GM21737 (cell line): ENCODE data around the gene ELOB.

Experiments
- ATAC-seq: cut with Tn5 transposase; IDR thresholded peaks from one replicate; pipeline ENCODE4 v1.9.1; 2021; ENCODE audit warnings: mild to moderate bottlenecking, moderate library complexity; ENCODE audit not compliant: unreplicated experiment

ELOB gene

DNA sequence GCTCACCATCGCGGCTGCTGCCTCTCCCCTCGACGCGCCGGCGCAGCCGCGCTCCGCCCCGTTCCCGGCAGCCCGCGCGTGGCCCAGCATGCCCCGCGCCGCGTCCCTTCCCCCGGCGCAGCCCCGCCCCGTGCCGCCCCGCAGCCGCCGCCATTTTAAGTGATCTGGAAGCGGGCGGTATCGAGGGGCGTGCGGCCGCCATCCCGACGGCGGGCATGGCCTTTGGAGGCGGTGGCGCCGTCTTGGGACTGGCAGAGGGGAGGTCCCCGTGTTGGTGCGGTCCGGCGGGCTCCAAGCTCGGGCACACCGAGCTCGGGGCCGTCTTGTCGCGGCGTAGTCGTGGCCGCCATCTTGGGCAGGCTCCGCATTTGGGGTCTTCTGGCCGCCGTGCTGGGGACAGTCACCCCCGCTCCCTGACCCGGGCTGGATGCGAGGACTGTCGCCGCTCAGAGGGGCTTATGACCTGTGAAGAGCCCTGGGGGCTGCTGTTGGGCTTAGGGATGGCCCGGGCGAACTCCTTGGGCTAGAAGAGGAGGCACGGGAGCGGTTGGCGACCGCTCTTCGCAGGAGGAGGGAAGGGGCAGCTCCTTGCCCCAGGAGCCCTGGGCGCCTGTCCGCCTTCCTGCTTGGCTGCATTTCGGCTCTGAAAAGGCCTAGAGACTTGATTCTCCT is at the start of gene ELOB:
ELOB (minus strand) TSS at position 50 of the 672 bp plus-strand sequence; CDS start at position 9, 41 bp downstream.
- peak; percentile 75 for ATAC-seq

DNA sequence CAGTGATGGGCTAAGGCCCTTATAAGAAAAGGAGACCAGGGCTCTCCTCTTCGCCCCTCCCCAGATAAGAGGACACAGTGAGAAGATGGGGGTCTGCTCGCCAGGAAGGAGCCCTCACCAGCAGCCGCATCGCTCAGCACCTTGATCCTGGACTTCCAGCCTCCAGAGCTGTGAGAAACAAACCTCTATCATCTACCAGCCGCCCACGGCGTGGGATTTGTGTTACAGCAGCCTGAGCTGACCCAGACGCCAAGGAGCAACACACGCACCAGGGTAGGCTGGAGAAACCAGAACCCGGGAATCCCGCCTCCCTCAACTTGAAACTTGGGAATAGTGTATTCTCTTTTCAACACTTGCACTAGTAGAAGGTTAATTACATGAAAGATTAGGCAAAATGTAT is 48.8 kb upstream of the ELOB start:
- ATAC-seq, result no peak

DNA sequence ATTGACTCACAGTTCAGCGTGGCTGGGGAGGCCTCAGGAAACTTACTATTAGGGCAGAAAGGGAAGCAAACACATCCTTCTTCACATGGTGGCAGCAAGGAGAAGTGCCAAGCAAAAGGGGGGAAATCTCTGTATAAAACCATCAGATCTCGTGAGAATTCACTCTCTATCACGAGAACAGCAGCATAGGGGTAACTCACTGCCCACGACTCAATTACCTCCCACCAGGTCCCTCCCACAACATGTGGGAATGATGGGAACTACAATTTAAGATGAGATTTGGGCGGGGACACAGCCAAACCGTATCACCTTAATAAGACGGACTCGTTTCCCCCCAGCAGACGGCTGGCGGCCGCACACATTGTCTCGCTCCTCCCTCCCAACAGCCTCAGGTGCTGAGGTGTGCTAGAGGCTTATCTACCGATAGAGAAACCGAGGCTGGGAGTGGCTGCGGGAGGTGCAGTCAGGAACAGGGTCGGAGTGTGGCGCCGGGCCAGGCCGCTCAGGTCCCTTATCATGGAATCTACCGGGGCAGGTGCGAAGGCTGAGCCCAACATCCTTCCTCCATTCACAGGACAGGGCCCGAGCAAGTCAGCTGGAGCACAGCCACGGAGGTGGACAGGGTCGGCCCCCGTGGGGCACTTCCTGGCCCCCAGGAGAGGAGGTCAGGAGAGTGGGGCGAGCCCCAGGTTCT is 48.1 kb upstream of the ELOB start:
- ATAC-seq, result no peak

DNA sequence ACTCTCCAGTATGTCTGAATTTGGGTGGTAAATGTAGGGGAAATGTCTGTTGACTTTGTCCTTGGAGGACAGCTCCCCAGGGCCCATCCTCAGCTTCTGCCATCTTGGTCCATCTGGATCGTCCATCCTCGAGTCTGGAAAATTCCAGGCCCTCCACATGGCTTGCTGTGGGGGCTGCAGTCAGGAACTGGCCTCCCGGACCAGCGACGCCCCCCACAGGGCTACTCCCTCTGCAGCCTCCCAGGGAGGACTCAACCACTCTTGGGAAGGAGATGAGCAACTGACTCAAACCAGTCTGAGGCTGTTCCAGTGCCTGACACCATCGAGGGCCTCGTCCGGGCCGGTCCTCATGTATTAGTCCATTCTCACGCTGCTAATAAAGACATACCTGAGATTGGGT is 47.5 kb upstream of the ELOB start:
- ATAC-seq, result no peak

DNA sequence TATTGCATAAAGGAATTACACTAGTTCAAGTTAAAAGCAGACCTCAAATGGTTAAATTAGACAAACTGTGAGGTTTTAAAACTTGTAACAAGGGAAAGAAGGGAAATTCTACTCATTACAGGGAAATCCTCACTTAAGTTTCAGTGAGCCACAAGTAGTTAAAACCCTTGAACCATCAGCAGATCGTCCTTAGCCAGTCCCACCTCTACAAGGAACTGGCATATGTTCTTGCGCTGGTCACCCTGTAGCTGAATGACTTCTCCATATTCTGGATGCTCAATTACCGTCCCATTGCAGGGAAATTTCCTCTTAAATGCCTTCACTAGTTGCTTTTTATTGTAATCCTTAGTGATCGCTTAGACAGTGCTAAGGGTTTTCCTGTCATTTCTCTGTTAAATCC is 45.4 kb upstream of the ELOB start:
- no peak for ATAC-seq

DNA sequence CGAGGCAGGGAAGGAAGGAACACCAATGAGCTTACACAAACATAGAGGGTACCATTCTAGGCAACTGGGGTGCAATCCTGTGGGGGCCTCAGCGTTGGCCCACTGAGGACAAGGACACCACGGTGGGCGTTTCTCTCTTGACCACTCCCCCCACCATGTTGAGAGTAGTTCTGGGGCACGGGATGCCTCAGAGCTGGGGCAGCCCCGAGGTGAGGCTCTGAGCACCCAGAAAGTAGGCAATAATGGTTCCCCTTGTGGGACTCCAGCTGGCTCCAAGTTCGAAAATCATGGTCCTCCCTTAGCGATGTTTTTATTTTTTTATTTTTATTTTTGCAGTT is 45.0 kb upstream of the ELOB start:
- ATAC-seq, result no peak

DNA sequence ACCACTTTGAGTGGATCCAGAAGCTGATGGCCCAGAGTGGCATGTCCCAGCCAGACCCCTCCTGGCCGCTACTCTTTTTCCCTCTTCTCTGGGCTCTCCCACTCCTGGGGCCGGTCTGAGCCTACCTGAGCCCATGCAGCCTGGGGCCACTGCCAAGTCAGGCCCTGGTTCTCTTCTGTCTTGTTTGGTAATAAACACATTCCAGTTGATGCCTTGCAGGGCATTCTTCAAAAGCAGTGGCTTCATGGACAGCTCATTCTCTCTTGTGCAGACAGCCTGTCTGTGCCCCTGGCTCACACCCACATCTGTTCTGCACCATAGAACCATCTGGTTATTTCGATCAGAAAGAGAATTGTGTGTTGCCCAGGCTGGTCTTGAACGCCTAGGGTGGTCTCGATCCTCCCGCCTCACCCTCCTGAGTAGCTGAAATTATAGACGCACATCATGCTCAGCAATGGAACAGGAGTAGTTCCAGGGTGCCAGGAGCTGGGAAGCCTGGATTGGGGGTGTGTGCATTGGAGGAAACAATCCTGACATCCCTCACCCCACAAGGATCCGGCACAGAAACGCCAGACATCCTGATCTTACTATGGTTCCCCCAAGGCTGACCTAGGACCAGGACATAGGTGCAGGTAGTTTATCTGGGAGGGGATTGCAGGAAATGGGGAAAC is 44.5 kb upstream of the ELOB start:
- no peak for ATAC-seq

DNA sequence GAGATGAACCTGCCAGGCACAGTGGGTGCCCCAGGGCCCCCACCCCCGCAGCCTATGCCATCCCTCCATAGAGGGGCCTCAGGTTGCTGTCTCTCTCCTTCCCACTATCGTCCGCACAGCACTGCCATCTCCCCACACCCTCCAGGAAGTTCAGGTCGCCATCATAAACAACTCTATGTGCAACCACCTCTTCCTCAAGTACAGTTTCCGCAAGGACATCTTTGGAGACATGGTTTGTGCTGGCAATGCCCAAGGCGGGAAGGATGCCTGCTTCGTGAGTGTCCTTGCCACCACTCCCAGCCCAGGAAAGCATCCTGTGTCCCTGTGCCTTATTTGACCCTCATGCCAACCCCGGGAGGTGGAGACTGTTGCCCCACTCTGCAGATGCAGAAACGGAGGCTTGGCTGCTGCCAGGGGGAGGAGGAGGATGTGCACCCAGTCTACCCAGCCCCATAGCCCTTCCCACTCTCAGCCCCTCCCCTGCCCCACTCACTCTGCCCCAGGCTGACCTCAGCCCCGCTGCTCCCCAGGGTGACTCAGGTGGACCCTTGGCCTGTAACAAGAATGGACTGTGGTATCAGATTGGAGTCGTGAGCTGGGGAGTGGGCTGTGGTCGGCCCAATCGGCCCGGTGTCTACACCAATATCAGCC is 43.9 kb upstream of the ELOB start:
- ATAC-seq, result no peak

DNA sequence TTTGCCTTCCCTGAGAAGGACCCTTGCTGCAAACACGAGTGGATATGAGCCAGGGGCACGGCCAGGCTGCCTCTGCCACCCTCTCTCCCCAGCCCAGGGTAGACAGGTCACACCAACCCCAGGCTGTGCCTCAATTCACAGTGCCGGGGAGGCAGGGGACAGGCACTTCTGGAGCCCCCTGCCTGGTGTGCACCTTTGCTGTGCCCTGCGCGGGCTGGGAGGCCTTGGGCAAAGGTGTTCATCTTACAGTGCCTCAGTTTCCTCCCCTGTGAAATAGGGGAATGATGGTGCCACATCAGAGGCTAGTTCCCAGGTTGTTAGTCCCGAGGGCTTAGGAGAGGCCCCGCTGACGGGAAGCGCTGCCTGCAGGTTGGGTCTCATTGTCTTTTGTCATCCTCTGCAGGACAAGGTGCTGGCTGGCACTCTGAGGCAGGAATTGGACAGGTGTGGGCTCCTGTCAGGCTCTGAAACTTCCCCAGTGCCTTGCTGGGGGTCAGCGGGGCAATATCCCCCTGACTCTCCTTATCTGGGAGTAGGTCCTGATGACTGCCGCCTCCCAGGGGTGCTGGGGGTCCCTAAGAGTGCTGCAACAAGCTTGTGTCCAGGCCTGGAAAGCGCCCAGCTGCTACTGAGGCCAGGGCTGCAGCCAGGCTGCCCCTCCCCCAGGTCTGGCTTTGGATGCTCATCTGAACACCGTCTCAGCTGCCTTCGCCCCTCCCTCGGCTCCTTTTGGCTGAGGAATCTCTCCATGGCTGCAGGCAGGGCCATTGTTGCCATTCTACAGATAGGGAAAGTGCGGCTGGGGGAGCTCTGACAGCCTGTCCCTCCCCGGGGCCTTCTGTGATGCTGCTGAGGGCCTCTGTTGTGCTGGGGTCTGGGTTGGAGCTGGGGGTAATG is 43.1 kb upstream of the ELOB start:
- no peak for ATAC-seq

DNA sequence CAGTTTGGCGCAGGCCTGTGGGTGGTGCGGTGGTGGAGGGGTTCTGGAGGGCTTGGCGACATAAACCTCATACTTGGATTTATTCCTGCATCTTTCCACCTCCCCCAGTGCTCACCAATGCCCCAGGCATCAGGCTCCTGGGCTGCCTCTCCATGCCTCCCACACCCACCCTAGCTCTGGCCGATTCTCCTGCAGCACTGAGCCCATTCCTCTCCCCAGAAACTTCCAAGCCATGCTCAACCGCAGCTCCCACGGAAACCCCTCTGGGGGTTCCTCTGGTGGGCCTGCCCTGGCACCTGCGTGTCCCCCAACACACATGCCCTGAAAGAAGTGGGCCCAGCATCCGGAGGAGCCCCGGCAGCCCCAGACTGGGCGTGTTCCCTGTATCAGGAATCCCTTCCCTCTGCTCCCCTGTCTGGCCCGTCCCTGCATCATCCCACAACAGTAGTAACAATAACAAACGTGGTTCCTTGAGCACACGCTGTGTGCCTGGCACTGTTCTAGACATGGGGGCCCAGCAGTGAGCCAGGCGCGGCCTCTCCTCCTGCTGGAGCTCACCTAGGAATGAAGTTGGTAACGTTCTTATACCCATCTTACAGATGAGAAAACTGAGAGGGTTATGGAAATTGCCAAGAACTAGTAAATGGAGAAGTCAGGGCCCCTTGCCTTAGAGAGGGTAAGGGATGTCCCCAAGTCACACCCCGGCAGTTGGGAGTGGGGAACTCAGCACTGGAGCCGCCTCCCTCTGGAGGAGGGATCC is 42.3 kb upstream of the ELOB start:
- ATAC-seq, result no peak

DNA sequence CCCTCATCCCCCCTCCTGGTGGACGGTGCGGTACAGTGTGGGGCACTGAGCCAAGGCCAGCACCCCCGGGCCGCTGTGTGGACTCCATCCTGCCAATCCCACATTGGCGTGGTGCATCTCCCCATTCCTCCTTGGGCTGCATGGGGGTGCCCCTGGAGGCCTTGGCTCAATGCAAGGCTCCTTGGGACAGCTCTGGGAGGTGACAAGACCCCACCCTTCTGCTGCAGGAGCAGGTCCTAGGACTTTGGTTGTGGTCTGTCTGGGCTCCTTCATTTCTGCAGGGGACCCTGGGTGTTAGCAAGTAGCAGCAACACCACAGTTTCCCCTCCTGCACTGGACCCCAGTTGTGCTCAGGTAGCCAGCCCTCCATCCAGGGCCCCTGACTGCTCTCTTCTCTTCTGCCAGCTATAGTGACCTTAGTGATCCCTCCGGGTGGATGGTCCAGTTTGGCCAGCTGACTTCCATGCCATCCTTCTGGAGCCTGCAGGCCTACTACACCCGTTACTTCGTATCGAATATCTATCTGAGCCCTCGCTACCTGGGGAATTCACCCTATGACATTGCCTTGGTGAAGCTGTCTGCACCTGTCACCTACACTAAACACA is 41.3 kb upstream of the ELOB start:
- ATAC-seq, result no peak

DNA sequence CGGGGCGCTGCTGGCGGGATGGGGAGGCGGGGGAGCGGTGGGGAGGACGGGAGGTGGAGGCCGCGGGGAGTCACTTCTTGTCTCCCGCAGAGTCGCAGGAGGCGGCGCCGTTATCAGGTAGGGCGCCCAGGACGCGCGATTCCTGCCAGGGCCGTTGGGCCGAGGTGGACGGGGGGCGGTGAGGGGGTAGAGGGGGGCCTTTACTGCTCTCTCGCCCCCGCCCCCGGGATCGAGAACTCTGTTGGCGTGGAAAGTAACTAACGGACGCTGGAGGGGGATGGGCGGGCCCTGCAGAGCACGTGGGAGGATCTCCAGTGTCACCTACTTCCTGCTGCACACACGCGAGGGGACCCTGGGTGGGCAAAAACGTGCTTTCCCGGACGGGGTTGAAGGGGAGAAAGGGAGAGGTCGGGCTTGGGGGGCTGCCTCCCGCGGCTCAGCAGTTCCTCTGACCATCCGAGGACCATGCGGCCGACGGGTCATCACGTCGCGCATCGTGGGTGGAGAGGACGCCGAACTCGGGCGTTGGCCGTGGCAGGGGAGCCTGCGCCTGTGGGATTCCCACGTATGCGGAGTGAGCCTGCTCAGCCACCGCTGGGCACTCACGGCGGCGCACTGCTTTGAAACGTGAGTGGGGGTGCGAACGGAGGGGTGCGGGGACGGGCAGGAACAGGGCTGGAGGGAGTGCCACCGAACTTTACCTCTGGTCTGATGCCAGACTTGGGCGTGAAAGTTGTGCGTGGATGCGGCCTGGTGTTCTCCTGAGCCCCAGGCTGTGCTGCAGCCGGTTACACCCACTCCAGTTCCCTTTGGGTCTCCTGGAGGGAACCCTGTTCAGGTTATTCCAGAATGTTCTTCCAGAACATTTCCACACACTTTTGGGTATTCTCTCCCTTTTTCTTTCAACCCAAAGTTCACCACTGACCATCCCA is 40.5 kb upstream of the ELOB start:
- no peak for ATAC-seq

DNA sequence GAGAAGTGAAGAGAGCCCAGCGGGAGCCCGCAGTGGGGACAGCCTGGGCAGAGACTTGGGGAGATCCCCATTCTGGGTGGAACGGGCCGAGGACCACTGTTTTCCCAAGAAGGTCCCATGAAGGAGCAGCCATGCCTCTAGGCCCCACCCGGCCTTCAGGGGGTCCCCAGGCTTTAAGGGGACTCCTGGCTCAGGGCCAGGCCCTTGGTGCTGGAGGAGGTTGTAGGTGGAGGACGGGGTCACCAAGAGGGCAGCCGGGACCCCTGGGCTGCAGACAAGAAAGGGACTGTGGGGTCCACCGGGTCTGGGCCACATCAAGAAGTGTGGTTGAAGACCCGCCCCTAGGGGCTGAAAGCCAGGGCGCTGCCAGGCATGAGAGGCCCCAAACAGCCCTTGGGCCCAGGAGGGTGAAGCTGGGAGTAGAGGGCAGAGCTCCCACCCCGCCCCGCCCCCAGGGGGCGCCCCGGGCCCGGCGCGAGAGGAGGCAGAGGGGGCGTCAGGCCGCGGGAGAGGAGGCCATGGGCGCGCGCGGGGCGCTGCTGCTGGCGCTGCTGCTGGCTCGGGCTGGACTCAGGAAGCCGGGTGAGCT is 39.8 kb upstream of the ELOB start, which contains the start of gene PRSS21:
PRSS21 (plus strand) TSS at position 487 of the 589 bp plus-strand sequence; CDS start at position 519, 32 bp downstream.
- no peak for ATAC-seq

DNA sequence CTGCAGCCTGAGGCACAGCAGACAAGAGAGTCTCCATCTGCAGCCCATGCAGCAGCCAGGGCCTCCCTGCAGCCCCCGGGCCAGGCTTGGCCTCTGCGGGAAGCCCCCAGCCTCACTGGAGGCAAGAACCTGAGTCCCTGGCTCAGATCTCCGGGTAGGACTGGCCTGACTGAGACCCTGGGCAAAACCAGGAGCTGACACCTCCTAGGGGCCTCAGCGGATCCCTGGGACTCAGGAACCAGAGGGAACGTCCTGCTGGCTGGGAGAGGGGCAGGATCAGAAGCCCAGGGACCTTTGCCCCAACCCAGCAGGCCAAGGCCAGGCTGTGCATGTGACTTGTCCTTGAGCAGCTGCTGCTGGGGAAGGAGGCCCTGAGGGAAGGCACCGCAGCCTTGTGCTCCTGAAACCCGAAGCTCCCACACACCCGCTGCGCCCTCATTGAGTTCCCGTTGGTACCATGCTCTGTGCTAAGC is 38.3 kb upstream of the ELOB start:
- ATAC-seq, result no peak

DNA sequence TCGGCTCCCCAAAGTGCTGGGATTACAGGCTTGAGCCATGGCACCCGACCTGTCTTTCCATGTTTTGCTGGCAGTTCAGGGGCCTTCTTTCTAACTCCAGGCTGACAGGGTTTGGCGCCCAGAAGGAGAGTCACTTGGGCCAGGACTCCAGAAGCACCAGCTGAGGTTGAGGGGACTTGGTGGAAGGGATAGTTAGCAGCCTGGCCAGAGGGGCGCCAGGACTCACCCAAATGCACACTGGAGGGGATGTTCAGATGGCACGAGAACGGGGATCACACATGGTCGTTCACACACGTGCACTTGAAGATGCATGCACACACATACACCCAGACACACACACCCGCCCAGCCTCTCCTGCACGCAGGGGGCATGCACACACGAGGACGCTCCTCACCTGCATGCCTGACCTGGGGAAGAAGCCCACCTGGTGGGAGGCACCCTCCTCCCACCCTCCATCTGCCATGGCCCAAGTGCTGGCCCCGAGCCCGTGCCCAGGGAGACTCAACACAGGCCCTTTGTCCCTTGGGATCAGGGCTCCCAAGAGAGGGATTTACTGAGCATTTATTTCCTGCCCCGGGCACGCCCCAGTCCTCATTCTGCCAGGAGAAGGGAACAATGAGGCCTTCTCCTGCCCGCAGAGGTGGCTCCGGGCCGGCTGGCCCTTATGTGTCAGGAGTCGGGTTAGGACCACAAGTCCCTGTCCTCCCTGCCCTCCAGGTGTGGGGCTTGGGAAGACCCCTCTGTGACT is 37.6 kb upstream of the ELOB start:
- no peak for ATAC-seq

DNA sequence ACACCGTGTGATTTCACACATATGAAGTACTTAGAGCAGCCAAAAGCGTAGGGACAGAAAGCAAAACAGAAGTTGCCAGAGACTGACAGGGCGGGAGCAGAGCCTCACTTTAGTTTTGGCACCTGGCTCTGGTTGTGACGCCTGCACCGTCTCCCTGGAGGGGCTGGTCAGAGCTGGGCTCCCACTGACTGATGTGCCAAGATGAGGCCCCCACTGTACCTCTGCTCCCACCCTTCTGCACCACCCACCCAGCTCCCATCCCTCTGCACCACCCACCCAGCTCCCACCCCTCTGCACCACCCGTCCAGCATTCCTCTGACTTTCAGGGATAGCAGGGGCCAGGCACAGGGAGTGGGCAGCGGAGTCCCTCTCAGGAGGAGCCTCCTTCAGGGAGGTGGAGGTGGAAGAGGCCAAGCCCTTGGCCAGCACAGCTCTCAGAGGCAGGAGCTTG is 36.7 kb upstream of the ELOB start:
- no peak for ATAC-seq
